Nucleus accumbens (tissue), 56 donors: ENCODE results near the gene BUB1B.

Source experiments
- DNase-seq, 56 donors: peaks; one replicate each; lab custom pipeline; 2025; lab: John Stamatoyannopoulos, UW

Gene BUB1B

GRCh38 chr15:40250771-40251483 is 90.1 kb downstream of the BUB1B start:
- no peak for DNase-seq

- DNase-seq: no peak
Measured at GRCh38 chr15:40251486-40252140, 90.7 kb downstream of the BUB1B start.

GRCh38 chr15:40252141-40252437 is 91.2 kb downstream of the BUB1B start:
- no peak for DNase-seq

GRCh38 chr15:40252438-40253166 is 91.7 kb downstream of the BUB1B start:
- peak in 1 of 56 donors; percentile 20 for DNase-seq

- DNase-seq: no peak
Measured at GRCh38 chr15:40253167-40253790, 92.4 kb downstream of the BUB1B start.

- no peak for DNase-seq
Measured at GRCh38 chr15:40254452-40254851, 93.6 kb downstream of the BUB1B start.

GRCh38 chr15:40255033-40255432 is 94.2 kb downstream of the BUB1B start:
- DNase-seq: no peak

GRCh38 chr15:40256638-40257235 is 95.9 kb downstream of the BUB1B start:
- peak in 2 of 56 donors; percentile 8 to 23 for DNase-seq

- no peak for DNase-seq
Measured at GRCh38 chr15:40257656-40258450, 97.0 kb downstream of the BUB1B start.

GRCh38 chr15:40258544-40258943 is 97.7 kb downstream of the BUB1B start:
- no peak for DNase-seq

GRCh38 chr15:40259021-40259420 is 98.2 kb downstream of the BUB1B start:
- no peak for DNase-seq

- DNase-seq: peak in 2 of 56 donors; percentile 19
Measured at GRCh38 chr15:40263024-40263754, 102.3 kb downstream of the BUB1B start.

GRCh38 chr15:40264321-40265153 is 103.7 kb downstream of the BUB1B start:
- no peak for DNase-seq

GRCh38 chr15:40265355-40265754 is 104.5 kb downstream of the BUB1B start:
- no peak for DNase-seq

GRCh38 chr15:40265875-40266274 is 105.0 kb downstream of the BUB1B start:
- DNase-seq: no peak

- DNase-seq: peak in 16 of 56 donors; percentile 9 to 66 (median 34)
Measured at GRCh38 chr15:40266828-40267304, 106.0 kb downstream of the BUB1B start.

- no peak for DNase-seq
Measured at GRCh38 chr15:40267670-40268069, 106.8 kb downstream of the BUB1B start.

GRCh38 chr15:40269604-40270003 is 108.7 kb downstream of the BUB1B start:
- DNase-seq: no peak
